DOHH2 (cell line): ENCODE data around the gene TMEM164.

ENCODE experiments used
- H3F3A ChIP-seq: fragments of 200-600 bp; sonication (generic), shearing (Covaris generic); 2 replicates; pipeline ENCODE4 v1.6.0; 2016; ENCODE audit warnings: antibody characterized with exemption, mild to moderate bottlenecking; ENCODE audit not compliant: control insufficient read depth, insufficient read depth
- H3K27ac ChIP-seq: fragments of 200-600 bp; sonication (generic); 2 replicates; pipeline ENCODE4 v1.5.1; 2014; ENCODE audit warnings: low read depth, mild to moderate bottlenecking, low read length, moderate library complexity
- H3K27me3 ChIP-seq: fragments of 200-600 bp; sonication (generic); 2 replicates; pipeline ENCODE4 v1.6.1; 2014; ENCODE audit warnings: mild to moderate bottlenecking, low read length, mixed read lengths; ENCODE audit not compliant: control insufficient read depth
- H3K36me3 ChIP-seq: fragments of 200-600 bp; sonication (generic); 2 replicates; pipeline ENCODE4 v1.6.1; 2014; ENCODE audit warnings: mild to moderate bottlenecking, low read length, moderate library complexity, mixed read lengths; ENCODE audit not compliant: control insufficient read depth
- H3K4me1 ChIP-seq: fragments of 200-600 bp; sonication (generic); 2 replicates; pipeline ENCODE4 v1.6.1; 2014; ENCODE audit warnings: mild to moderate bottlenecking, low read length, mixed read lengths; ENCODE audit not compliant: control insufficient read depth
- H3K4me2 ChIP-seq: fragments of 200-600 bp; sonication (generic); 2 replicates; pipeline ENCODE4 v1.6.0; 2014; ENCODE audit warnings: mild to moderate bottlenecking, low read length, moderate library complexity
- H3K4me3 ChIP-seq: fragments of 200-600 bp; sonication (generic); 2 replicates; pipeline ENCODE4 v1.5.1; 2014; ENCODE audit warnings: mild to moderate bottlenecking, low read length, mixed read lengths
- H3K79me2 ChIP-seq: fragments of 200-600 bp; sonication (generic); 2 replicates; pipeline ENCODE4 v1.6.1; 2014; ENCODE audit warnings: mild to moderate bottlenecking, low read length, mixed read lengths; ENCODE audit not compliant: control insufficient read depth
- H3K9me2 ChIP-seq: fragments of 200-600 bp; sonication (generic); replicated peaks from 2 replicates; pipeline ENCODE4 v1.6.1; 2014; ENCODE audit warnings: mild to moderate bottlenecking, low read length, mixed read lengths; ENCODE audit not compliant: control insufficient read depth
- H3K9me3 ChIP-seq: fragments of 200-600 bp; sonication (generic); 2 replicates; pipeline ENCODE4 v1.6.1; 2014; ENCODE audit warnings: antibody characterized with exemption, low read length, mixed read lengths; ENCODE audit not compliant: control insufficient read depth, insufficient read depth
- H4K20me1 ChIP-seq: fragments of 200-600 bp; sonication (generic); 2 replicates; pipeline ENCODE4 v1.6.0; 2014; ENCODE audit warnings: low read depth, mild to moderate bottlenecking, antibody characterized with exemption, low read length, moderate library complexity; ENCODE audit not compliant: control insufficient read depth, insufficient read depth
- CTCF ChIP-seq: fragments of 200-600 bp; sonication (generic); IDR thresholded peaks from one replicate; pipeline ENCODE4 v1.5.1; 2014; ENCODE audit warnings: antibody characterized with exemption, mild to moderate bottlenecking, low read depth, low read length; ENCODE audit not compliant: poor library complexity, severe bottlenecking
- EZH2phosphoT487 ChIP-seq: fragments of 200-600 bp; sonication (generic); IDR thresholded peaks from 2 replicates; pipeline ENCODE4 v1.6.1; 2017; ENCODE audit warnings: borderline replicate concordance, mild to moderate bottlenecking, antibody characterized with exemption, low read length, moderate library complexity, mixed read lengths

TMEM164 gene

GRCh38 chrX:110132450-110133114, 129.7 kb downstream of the TMEM164 start:
- Histone ChIP-seq H3K27ac (no peak overlapping the region), H4K20me1 (no peaks in the 10 kb centered on the region), H3K4me2 (no peak overlapping the region), H3K9me3 (no peaks in the 10 kb centered on the region), H3K4me3 (no peak overlapping the region), H3K9me2 (no peaks in the 10 kb centered on the region), H3K36me3 (no peaks in the 10 kb centered on the region), H3F3A (no peaks in the 10 kb centered on the region), H3K4me1 (no peaks in the 10 kb centered on the region), H3K79me2 (no peaks in the 10 kb centered on the region), H3K27me3 (no peaks in the 10 kb centered on the region)
- TF ChIP-seq CTCF = no peak
- TF ChIP-seq EZH2phosphoT487 = no peak

- Histone ChIP-seq H3K27ac (no peak overlapping the region), H3K4me2 (no peak overlapping the region), H3K36me3 (no peaks in the 10 kb centered on the region), H3K79me2 (no peaks in the 10 kb centered on the region), H3K9me2 (no peaks in the 10 kb centered on the region), H3K4me3 (no peak overlapping the region), H3K27me3 (no peaks in the 10 kb centered on the region), H3F3A (no peaks in the 10 kb centered on the region), H3K9me3 (no peaks in the 10 kb centered on the region), H3K4me1 (no peaks in the 10 kb centered on the region), H4K20me1 (no peaks in the 10 kb centered on the region)
- no peak for TF ChIP-seq CTCF
Observed at GRCh38 chrX:110133735-110134370, 130.9 kb downstream of the TMEM164 start.

- no peak overlapping the region for H3K4me3 ChIP-seq
- no peaks in the 10 kb centered on the region for H4K20me1 ChIP-seq
- H3K27ac ChIP-seq = no peak overlapping the region
- no peaks in the 10 kb centered on the region for H3F3A ChIP-seq
- no peaks in the 10 kb centered on the region for H3K79me2 ChIP-seq
- H3K36me3 ChIP-seq = no peaks in the 10 kb centered on the region
- no peaks in the 10 kb centered on the region for H3K9me2 ChIP-seq
- no peak for TF ChIP-seq EZH2phosphoT487
- no peak for TF ChIP-seq CTCF
- H3K4me1 ChIP-seq = no peaks in the 10 kb centered on the region
- no peaks in the 10 kb centered on the region for H3K27me3 ChIP-seq
- no peak overlapping the region for H3K4me2 ChIP-seq
- no peaks in the 10 kb centered on the region for H3K9me3 ChIP-seq
Observed at GRCh38 chrX:110135618-110136017, 132.7 kb downstream of the TMEM164 start.
